Activated CD8-positive, alpha-beta T cell treated with anti-CD3 and anti-CD28 coated beads for 36 hours (primary cell): Measurements from ENCODE around the gene SERINC4. TPM values are rescaled to one million over a fixed set of nuclear protein-coding genes. Genes with fewer than 3 reads are reported as not detected.
"Not testable (repeated sequence)": the region's sequence is repeated elsewhere in the genome, so short reads cannot be mapped to it uniquely, and the experiment has no call there.

Experiments
- ATAC-seq: fragments of 200-7000 bp; cut with Tn5 transposase; one replicate; pipeline ENCODE4 v1.10.0; 2021; ENCODE audit warnings: mild to moderate bottlenecking, moderate library complexity
- CTCF ChIA-PET: fragments of 350-600 bp; sonication (Branson Sonifier 250); formaldehyde crosslinking; loops from one replicate; lab custom pipeline; 2021; ENCODE audit warnings: antibody characterized with exemption; lab: Charles Lee
- POLR2A ChIA-PET: fragments of 350-600 bp; sonication (Branson Sonifier 250); formaldehyde crosslinking; loops from one replicate; lab custom pipeline; 2021; ENCODE audit warnings: antibody characterized with exemption; lab: Charles Lee
- DNase-seq: peaks from one replicate; pipeline ENCODE4 v3.0.0-alpha.2; 2020
- H3K27ac Mint-ChIP-seq: one replicate; pipeline ENCODE4 v1.8.0; 2021; ENCODE audit warnings: mild to moderate bottlenecking, mixed read lengths
- H3K27me3 Mint-ChIP-seq: one replicate; pipeline ENCODE4 v1.8.0; 2021; ENCODE audit warnings: mixed read lengths
- H3K36me3 Mint-ChIP-seq: one replicate; pipeline ENCODE4 v1.8.0; 2021; ENCODE audit warnings: low read depth, mixed read lengths
- H3K4me1 Mint-ChIP-seq: one replicate; pipeline ENCODE4 v1.8.0; 2021; ENCODE audit warnings: low read depth, mixed read lengths
- H3K4me3 Mint-ChIP-seq: one replicate; pipeline ENCODE4 v1.8.0; 2021; ENCODE audit warnings: mild to moderate bottlenecking, moderate library complexity, mixed read lengths
- H3K9me3 Mint-ChIP-seq: one replicate; pipeline ENCODE4 v1.8.0; 2021; ENCODE audit warnings: mixed read lengths
- intact Hi-C: fragments of 100-400 bp; cut with micrococcal nuclease; formaldehyde crosslinking; loops from one replicate; pipeline ENCODE4 v1.10.0; 2022
- microRNA-seq: library from miRNA; unstranded; fragments of <30 nt; microRNA quantifications from one replicate; pipeline ENCODE4 v1.2.0, GENCODE V29; 2022; ENCODE audit warnings: borderline microRNAs expressed, borderline replicate concordance
- total RNA-seq, 2 experiments: library from RNA; stranded (reverse); gene quantifications; one replicate each; pipeline ENCODE4 v1.2.3, GENCODE V29; 2021
- TF ChIP-seq, protein P1 (sequence below): fragments of 200-600 bp; IDR thresholded peaks from one replicate; pipeline ENCODE4 v1.8.0; 2022; ENCODE audit warnings: antibody characterized with exemption, mild to moderate bottlenecking

The SERINC4 gene
- total RNA-seq, 2 experiments from 2014 or later = 0.09 TPM; not detected in 1

DNA sequence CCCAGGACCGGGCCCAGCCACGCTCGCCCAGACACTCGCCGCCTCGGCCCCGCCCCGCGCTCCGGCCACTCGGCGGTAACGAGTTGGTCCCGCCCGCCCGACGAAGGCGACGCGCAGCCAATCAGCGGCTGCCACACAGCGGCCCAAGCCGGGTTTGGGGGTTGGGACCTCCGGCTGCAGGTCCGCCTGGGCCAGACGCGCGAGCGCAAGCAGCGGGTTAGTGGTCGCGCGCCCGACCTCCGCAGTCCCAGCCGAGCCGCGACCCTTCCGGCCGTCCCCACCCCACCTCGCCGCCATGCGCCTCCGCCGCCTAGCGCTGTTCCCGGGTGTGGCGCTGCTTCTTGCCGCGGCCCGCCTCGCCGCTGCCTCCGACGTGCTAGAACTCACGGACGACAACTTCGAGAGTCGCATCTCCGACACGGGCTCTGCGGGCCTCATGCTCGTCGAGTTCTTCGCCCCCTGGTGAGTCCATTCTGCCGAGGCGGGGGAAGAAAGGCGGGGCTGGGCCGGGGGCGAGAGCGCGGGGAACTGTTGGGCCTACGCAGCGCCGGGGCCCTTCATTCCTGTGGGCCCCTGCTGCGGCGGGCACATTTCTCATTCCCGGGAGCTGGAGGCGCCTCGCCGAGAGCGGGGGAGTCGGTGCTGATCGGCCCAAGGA is 53.6 kb downstream of the SERINC4 start, which contains the start of gene PDIA3:
Gene PDIA3 (plus strand): TSS at position 194 of the 658 bp plus-strand sequence. CDS start 102 bp downstream, at position 296.
- Mint-ChIP-seq H3K4me3 (peak within 1 kb of the TSS; percentile 96), H3K4me1 (peaks cover 21% of the 10 kb centered on the region), H3K27ac (peak within 1 kb of the TSS; percentile 98), H3K36me3 (peaks cover 23% of the 10 kb centered on the region)
- peak; percentile 90 for DNase-seq
- peak; percentile 84 for ATAC-seq
- TF ChIP-seq, protein P1, sequence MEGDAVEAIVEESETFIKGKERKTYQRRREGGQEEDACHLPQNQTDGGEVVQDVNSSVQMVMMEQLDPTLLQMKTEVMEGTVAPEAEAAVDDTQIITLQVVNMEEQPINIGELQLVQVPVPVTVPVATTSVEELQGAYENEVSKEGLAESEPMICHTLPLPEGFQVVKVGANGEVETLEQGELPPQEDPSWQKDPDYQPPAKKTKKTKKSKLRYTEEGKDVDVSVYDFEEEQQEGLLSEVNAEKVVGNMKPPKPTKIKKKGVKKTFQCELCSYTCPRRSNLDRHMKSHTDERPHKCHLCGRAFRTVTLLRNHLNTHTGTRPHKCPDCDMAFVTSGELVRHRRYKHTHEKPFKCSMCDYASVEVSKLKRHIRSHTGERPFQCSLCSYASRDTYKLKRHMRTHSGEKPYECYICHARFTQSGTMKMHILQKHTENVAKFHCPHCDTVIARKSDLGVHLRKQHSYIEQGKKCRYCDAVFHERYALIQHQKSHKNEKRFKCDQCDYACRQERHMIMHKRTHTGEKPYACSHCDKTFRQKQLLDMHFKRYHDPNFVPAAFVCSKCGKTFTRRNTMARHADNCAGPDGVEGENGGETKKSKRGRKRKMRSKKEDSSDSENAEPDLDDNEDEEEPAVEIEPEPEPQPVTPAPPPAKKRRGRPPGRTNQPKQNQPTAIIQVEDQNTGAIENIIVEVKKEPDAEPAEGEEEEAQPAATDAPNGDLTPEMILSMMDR = peak; percentile 19
- ChIA-PET CTCF (interaction anchor here (0.8 to 1.4 kb wide), 3 partner anchors 24 to 370 kb away, joined by 3 to 5 read pairs (median 4); partner anchors contain the start of gene ELL3), POLR2A (interaction anchor here (0.7 to 1.6 kb wide), 11 partner anchors 8 to 1164 kb away, joined by 3 to 10 read pairs (median 3); partner anchors contain the start of genes ELL3, HYPK, MFAP1 and SERF2)
- H3K27me3 Mint-ChIP-seq, intact Hi-C loops, H3K9me3 Mint-ChIP-seq: not testable (repeated sequence)

Small RNA genes lying within 50 kb of the gene (microRNA-seq; reads per million reads assigned to microRNA genes)
- gene MIR1282 = not detected

Other genes with a start within 250 kb of the SERINC4 start
- 10 to 100 TPM; 48.5 to 55.9 TPM for gene PPIP5K1, start 210.0 kb downstream of the SERINC4 start, total RNA-seq
- gene CKMT1B, start 206.2 kb downstream of the SERINC4 start, total RNA-seq = under 1 TPM; 0.18 to 0.41 TPM
- gene STRC, start 181.4 kb downstream of the SERINC4 start, total RNA-seq = under 1 TPM; 0.36 to 0.72 TPM
- 1 to 10 TPM; 6.6 to 9.0 TPM for gene CATSPER2, start 151.4 kb downstream of the SERINC4 start, total RNA-seq
- gene CKMT1A, start 106.4 kb downstream of the SERINC4 start, total RNA-seq = under 1 TPM; 0.32 to 0.38 TPM
- gene PDIA3, start 53.8 kb downstream of the SERINC4 start, total RNA-seq = 100 to 1,000 TPM; 213 to 241 TPM
- gene ELL3, start 23.3 kb downstream of the SERINC4 start, total RNA-seq = 1 to 10 TPM; 2.3 to 2.4 TPM
- 100 to 1,000 TPM; 775 to 810 TPM for gene SERF2, start 7.9 kb downstream of the SERINC4 start, total RNA-seq
- 10 to 100 TPM; 15.5 to 16.1 TPM for gene HYPK, start 379 bp upstream of the SERINC4 start, total RNA-seq
- 10 to 100 TPM; 39.8 to 43.1 TPM for gene MFAP1, start 24.5 kb upstream of the SERINC4 start, total RNA-seq
- 10 to 100 TPM; 69.9 to 79.3 TPM for gene WDR76, start 26.8 kb upstream of the SERINC4 start, total RNA-seq